CD4-positive, alpha-beta T cell treated with Interleukin-6 at 100 ng/mL for 8 hours (primary cell): Measurements from ENCODE around the gene LCE5A.
"Not testable (repeated sequence)": the region's sequence is repeated elsewhere in the genome, so short reads cannot be mapped to it uniquely, and the experiment has no call there.

Experiments used
- DNase-seq: peaks from one replicate; pipeline ENCODE4 v3.0.0-alpha.2; 2020; ENCODE audit warnings: mixed read lengths, low spot score

LCE5A gene

GRCh38 chr1:152516082-152516481 is 5.5 kb downstream of the LCE5A start:
- DNase-seq = no peak

- no peak for DNase-seq
Measured at GRCh38 chr1:152517237-152517811, 6.7 kb downstream of the LCE5A start.

GRCh38 chr1:152519851-152520250 is 9.2 kb downstream of the LCE5A start:
- DNase-seq = no peak

- DNase-seq = no peak
Measured at GRCh38 chr1:152520561-152521090, 10.0 kb downstream of the LCE5A start.

- DNase-seq = no peak
Measured at GRCh38 chr1:152525080-152525641, 14.6 kb downstream of the LCE5A start.

- no peak for DNase-seq
Measured at GRCh38 chr1:152533327-152533938, 22.8 kb downstream of the LCE5A start.

- no peak for DNase-seq
Measured at GRCh38 chr1:152535774-152536173, 25.2 kb downstream of the LCE5A start.

GRCh38 chr1:152537496-152537895 is 26.9 kb downstream of the LCE5A start:
- DNase-seq = no peak

- DNase-seq = no peak
Measured at GRCh38 chr1:152539901-152540300, 29.3 kb downstream of the LCE5A start.

- DNase-seq = no peak
Measured at GRCh38 chr1:152543820-152544219, 33.2 kb downstream of the LCE5A start.

- DNase-seq = no peak
Measured at GRCh38 chr1:152546704-152547103, 36.1 kb downstream of the LCE5A start.

GRCh38 chr1:152548358-152548757 is 37.8 kb downstream of the LCE5A start:
- DNase-seq = not testable (repeated sequence)
